OCI-LY1 (cell line): ENCODE results near the gene EIF3C.
"Not testable (repeated sequence)": the region's sequence is repeated elsewhere in the genome, so short reads cannot be mapped to it uniquely, and the experiment has no call there.

Source experiments
- H2AFZ ChIP-seq: fragments of 200-600 bp; sonication (generic), shearing (Covaris generic); 2 replicates; pipeline ENCODE4 v1.6.0; 2014; ENCODE audit warnings: antibody characterized with exemption, mild to moderate bottlenecking, low read length
- H3F3A ChIP-seq: fragments of 200-600 bp; sonication (generic), shearing (Covaris generic); 2 replicates; pipeline ENCODE4 v1.6.0; 2014; ENCODE audit warnings: mild to moderate bottlenecking, antibody characterized with exemption, low read length, moderate library complexity; ENCODE audit not compliant: insufficient read depth
- H3K27ac ChIP-seq: fragments of 200-600 bp; sonication (generic); 2 replicates; pipeline ENCODE4 v1.5.1; 2014; ENCODE audit warnings: low read length, mixed run types, mild to moderate bottlenecking, low read depth; ENCODE audit not compliant: poor library complexity, severe bottlenecking
- H3K27me3 ChIP-seq: fragments of 200-600 bp; sonication (generic); 2 replicates; pipeline ENCODE4 v1.6.0; 2014; ENCODE audit warnings: antibody characterized with exemption, mild to moderate bottlenecking, low read length, moderate library complexity; ENCODE audit not compliant: insufficient read depth
- H3K36me3 ChIP-seq: fragments of 200-600 bp; sonication (generic); 2 replicates; pipeline ENCODE4 v1.6.1; 2014; ENCODE audit warnings: mild to moderate bottlenecking, antibody characterized with exemption, low read length, moderate library complexity, mixed read lengths; ENCODE audit not compliant: insufficient read depth
- H3K4me1 ChIP-seq: fragments of 200-600 bp; sonication (generic); 2 replicates; pipeline ENCODE4 v1.5.1; 2014; ENCODE audit warnings: mild to moderate bottlenecking, low read length, moderate library complexity; ENCODE audit not compliant: insufficient read depth, severe bottlenecking
- H3K4me2 ChIP-seq: fragments of 200-600 bp; sonication (generic), shearing (Covaris generic); 2 replicates; pipeline ENCODE4 v1.6.1; 2014; ENCODE audit warnings: low read length
- H3K4me3 ChIP-seq: fragments of 200-600 bp; sonication (generic); 2 replicates; pipeline ENCODE4 v1.5.1; 2014; ENCODE audit warnings: low read length, low read depth, mild to moderate bottlenecking, mixed read lengths; ENCODE audit not compliant: poor library complexity, severe bottlenecking
- H3K79me2 ChIP-seq: fragments of 200-600 bp; shearing (Covaris generic); 2 replicates; pipeline ENCODE4 v1.6.1; 2016; ENCODE audit warnings: mixed run types, low read length, mixed read lengths; ENCODE audit not compliant: insufficient read depth
- H3K9ac ChIP-seq: fragments of 200-600 bp; sonication (generic), shearing (Covaris generic); 2 replicates; pipeline ENCODE4 v1.6.1; 2014; ENCODE audit warnings: mild to moderate bottlenecking, low read length, mixed read lengths
- H3K9me2 ChIP-seq: fragments of 200-600 bp; sonication (generic), shearing (Covaris generic); 2 replicates; pipeline ENCODE4 v1.6.1; 2014; ENCODE audit warnings: low read depth, mild to moderate bottlenecking, low read length, mixed read lengths
- H3K9me3 ChIP-seq: fragments of 200-600 bp; shearing (Covaris generic); 2 replicates; pipeline ENCODE4 v1.6.1; 2014; ENCODE audit warnings: low read length, mixed read lengths
- H4K20me1 ChIP-seq: fragments of 200-600 bp; sonication (generic), shearing (Covaris generic); 2 replicates; pipeline ENCODE4 v1.6.0; 2016; ENCODE audit warnings: mild to moderate bottlenecking, low read length; ENCODE audit not compliant: insufficient read depth

EIF3C gene

DNA sequence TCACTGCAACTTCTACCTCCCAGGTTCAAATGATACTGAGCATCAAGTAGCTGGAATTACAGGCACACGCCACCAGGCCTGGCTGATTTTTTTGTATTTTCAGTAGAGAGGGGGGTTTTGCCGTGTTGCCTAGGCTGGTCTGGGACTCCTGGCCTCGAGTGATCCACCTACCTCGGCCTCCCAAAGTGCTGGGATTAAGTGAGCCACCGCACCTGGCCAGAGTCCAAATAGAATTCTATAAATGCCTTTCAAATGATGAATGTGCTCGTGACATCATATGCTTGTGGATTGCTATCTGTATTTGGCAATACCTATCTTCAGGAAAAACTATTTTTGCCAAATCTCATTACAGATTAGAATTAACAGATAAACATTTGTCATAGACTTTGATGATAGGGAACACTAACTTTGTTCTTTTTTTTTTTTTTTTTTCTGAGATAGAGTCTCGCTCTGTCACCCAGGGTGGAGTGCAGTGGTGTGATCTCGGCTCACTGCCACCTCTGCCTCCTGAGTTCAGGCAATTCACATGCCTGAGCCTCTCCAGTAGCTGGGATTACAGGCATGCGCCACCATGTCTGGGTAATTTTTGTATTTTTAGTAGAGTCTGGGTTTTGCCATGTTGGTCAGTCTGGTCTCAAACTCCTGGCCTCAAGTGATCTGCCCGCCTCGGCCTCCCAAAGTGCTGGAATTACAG lies 17.9 kb upstream of the EIF3C start:
- not testable (repeated sequence) for H3F3A ChIP-seq, H3K9ac ChIP-seq, H3K27me3 ChIP-seq, H4K20me1 ChIP-seq, H3K27ac ChIP-seq, H3K4me2 ChIP-seq, H3K36me3 ChIP-seq, H3K79me2 ChIP-seq, H3K4me3 ChIP-seq, H3K4me1 ChIP-seq, H3K9me3 ChIP-seq, H2AFZ ChIP-seq, H3K9me2 ChIP-seq

DNA sequence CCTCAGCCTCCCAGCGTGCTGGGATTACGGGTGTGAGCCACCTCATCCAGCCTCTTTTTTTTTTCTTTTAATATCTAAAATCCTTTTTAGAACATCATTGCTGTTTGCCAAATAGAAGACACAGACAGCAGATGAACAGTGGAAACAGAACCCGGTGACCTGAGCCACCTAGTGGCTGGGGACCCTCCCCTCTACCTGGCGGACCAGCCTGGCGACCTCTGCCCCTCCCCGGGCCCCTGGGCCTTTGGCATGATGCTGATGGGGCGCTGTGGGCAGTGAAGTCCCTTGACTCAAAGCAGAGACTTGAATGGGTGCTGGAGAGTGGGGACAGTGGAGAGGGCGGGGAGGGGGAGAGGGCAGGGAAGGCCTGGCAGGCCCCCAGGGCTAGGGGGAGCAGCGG lies 11.5 kb upstream of the EIF3C start:
- not testable (repeated sequence) for H2AFZ ChIP-seq, H4K20me1 ChIP-seq, H3K4me2 ChIP-seq, H3K9ac ChIP-seq, H3K79me2 ChIP-seq, H3K4me1 ChIP-seq, H3K36me3 ChIP-seq, H3K27ac ChIP-seq, H3F3A ChIP-seq, H3K4me3 ChIP-seq, H3K9me3 ChIP-seq, H3K9me2 ChIP-seq, H3K27me3 ChIP-seq

GRCh38 chr16:28700349-28700748 lies 10.9 kb upstream of the EIF3C start:
- not testable (repeated sequence) for H3K27ac ChIP-seq, H4K20me1 ChIP-seq, H2AFZ ChIP-seq, H3K27me3 ChIP-seq, H3K36me3 ChIP-seq, H3K9me3 ChIP-seq, H3K4me3 ChIP-seq, H3F3A ChIP-seq, H3K4me2 ChIP-seq, H3K79me2 ChIP-seq, H3K4me1 ChIP-seq, H3K9ac ChIP-seq, H3K9me2 ChIP-seq

GRCh38 chr16:28701384-28701783 lies 9.9 kb upstream of the EIF3C start:
- not testable (repeated sequence) for H2AFZ ChIP-seq, H3K79me2 ChIP-seq, H3K4me2 ChIP-seq, H3K36me3 ChIP-seq, H3F3A ChIP-seq, H3K9ac ChIP-seq, H3K9me3 ChIP-seq, H3K4me1 ChIP-seq, H3K27ac ChIP-seq, H3K4me3 ChIP-seq, H3K9me2 ChIP-seq, H3K27me3 ChIP-seq, H4K20me1 ChIP-seq

DNA sequence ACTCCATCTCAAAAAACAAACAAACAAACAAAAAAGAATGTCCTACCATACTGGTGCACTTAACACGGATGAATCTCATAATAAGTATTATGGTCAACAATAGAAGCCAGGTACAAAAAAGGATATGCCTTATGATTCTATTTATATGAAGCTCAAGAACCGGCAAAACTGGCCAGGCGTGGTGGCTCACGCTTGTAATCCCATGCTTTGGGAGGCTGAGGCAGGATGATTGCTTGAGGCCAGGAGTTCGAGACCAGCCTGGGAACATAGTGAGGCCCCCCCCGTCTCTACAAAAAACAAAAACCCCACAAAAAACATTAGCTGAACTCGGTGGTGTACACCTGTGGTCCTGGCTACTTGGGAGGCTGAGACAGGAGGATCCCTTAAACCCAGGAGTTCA lies 7.0 kb upstream of the EIF3C start:
- not testable (repeated sequence) for H3K27me3 ChIP-seq, H3K9me3 ChIP-seq, H3K9me2 ChIP-seq, H3K36me3 ChIP-seq, H4K20me1 ChIP-seq, H3K9ac ChIP-seq, H3K79me2 ChIP-seq, H3K27ac ChIP-seq, H3K4me1 ChIP-seq, H2AFZ ChIP-seq, H3K4me2 ChIP-seq, H3K4me3 ChIP-seq, H3F3A ChIP-seq

DNA sequence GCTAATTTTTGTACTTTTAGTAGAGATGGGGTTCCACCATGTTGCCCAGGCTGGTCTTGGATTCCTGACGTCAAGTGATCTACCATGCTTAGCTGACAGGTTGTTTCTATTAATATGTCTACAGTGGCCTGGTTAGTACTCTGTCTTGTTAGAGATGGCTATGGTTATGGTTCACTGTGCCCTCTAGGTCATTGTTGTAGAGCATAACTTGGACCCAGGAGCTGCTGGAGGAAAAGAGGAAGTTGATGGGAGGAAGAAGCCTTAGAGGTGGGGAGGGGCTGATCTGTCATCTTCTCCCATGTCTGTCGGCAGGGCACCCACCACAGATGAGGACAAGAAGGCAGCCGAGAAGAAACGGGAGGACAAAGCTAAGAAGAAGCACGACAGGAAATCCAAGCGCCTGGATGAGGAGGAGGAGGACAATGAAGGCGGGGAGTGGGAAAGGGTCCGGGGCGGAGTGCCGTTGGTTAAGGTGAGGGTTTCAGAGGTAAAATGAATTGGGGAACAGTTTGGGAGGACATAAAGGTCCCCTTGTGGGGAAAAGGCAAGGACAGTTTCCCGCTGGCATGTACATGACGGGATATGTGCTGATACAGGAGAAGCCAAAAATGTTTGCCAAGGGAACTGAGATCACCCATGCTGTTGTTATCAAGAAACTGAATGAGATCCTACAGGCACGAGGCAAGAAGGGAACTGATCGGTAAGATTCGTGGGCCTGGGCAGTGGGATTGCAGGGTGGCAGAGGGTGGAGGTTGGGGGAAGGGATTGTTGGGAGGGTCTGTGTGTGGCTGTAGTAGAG lies 11.8 kb downstream of the EIF3C start:
- H3K4me3 ChIP-seq, H3K27ac ChIP-seq, H4K20me1 ChIP-seq, H3K9ac ChIP-seq, H3K4me2 ChIP-seq, H3K9me2 ChIP-seq, H3K79me2 ChIP-seq, H2AFZ ChIP-seq, H3K4me1 ChIP-seq, H3K9me3 ChIP-seq, H3F3A ChIP-seq, H3K27me3 ChIP-seq, H3K36me3 ChIP-seq: not testable (repeated sequence)

- not testable (repeated sequence) for H3K36me3 ChIP-seq, H3K4me1 ChIP-seq, H3K9ac ChIP-seq, H3K27ac ChIP-seq, H4K20me1 ChIP-seq, H2AFZ ChIP-seq, H3K9me3 ChIP-seq, H3K4me3 ChIP-seq, H3F3A ChIP-seq, H3K9me2 ChIP-seq, H3K4me2 ChIP-seq, H3K27me3 ChIP-seq, H3K79me2 ChIP-seq
Measured at GRCh38 chr16:28731253-28731652, 20.0 kb downstream of the EIF3C start.
